Sciatic nerve (tissue), 2 donors: ENCODE data around the gene RASGRP3. TPM values are rescaled to one million over a fixed set of nuclear protein-coding genes. Genes with fewer than 3 reads are reported as not detected.
"Not testable (repeated sequence)": the region's sequence is repeated elsewhere in the genome, so short reads cannot be mapped to it uniquely, and the experiment has no call there.

ENCODE experiments used
- ATAC-seq: fragments of 200-7000 bp; cut with Tn5 transposase; one replicate; pipeline ENCODE4 v1.9.1; 2020; ENCODE audit warnings: mild to moderate bottlenecking, moderate library complexity
- DNase-seq: peaks from one replicate; pipeline ENCODE4 v3.0.0-alpha.2; 2020; ENCODE audit warnings: low spot score
- intact Hi-C: fragments of 100-400 bp; cut with DNase I; formaldehyde crosslinking; loops from one replicate; pipeline ENCODE4 v1.14.2; 2022
- total RNA-seq: library from RNA; stranded (reverse); fragmentation: NEBNext Ultra II Directional; extraction: Animal tissue kit (Norgen Biotek cat#: 25700); gene quantifications from one replicate; pipeline ENCODE4 v1.2.1, GENCODE V29; 2021
- donor health status: DM: no; HTN: no; CAD: no.
- donor health status: DM: no; HTN: no; CAD: no.

The RASGRP3 gene
- total RNA-seq, 1 donor from 2014 or later = 16.0 TPM

- no peak for ATAC-seq
These were observed 23.9 kb upstream of the RASGRP3 start for GRCh38 chr2:33452545-33452944.

DNA sequence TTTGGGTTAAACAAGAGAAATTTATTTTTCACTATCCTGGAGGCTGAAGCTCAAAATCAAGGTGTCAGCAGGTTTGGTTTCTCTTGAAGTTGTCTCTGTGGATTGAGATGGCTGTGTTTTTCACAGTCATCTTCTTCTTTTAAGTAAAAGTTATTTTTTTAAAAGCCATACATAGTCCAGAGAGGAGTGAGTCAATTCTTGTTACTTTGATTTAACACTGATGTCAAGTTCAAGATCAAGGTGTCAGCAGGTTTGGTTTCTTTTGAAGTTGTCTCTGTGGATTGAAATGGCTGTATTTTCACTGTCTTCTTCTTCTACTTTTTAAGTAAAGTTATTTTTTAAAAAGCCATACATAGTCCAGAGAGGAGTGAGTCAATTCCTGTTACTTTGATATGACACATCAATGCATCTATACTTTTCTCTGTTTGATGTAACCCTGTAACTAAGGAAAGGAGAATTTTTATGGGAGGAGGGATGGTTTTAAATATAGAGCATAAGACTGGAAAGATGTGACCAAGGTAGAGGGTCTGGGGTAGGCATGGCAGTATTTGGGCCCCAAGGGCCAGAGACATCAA, 22.5 kb upstream of the RASGRP3 start:
- intact Hi-C loops = no loop called here
- no peak for ATAC-seq

More at GRCh38 chr2:33452545-33452944, 23.9 kb upstream of the RASGRP3 start:
- no peak for DNase-seq
- intact Hi-C loops = no loop called here

DNA sequence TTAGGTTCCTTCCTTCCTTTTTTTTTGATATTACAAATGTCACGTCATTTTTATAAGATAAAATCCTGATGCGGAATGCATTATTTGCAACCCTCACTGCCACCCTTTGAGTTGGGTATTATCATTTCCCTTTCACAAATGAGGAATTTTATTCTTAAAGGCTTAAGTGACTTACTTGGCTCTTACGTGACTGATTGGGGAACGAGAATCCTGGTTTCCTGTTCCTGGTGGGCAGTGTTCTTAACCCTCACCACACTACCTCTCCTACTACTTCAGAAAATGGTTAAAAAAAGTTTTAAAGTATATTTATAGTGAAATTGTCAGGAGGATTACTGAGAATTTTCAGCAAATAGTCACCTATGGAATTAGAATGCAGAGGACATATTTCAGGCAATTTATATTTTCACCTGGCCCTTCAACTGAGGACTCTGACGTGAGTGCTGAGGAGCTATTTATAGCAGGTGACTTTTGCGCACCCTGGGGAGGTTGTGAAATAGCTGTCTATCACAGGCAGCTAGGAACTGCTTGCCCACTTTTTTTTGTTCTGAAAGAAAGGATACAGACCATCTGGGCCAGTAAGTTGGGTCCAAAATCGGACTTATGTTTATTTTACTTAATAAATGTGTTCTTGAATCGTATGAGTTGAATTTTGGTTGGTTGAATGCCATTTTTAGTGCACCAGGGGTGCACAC, 18.7 kb upstream of the RASGRP3 start:
- ATAC-seq (peak; percentile 74), DNase-seq (no peak)
- intact Hi-C loops = no loop called here

More for the DNA sequence above, 22.5 kb upstream of the RASGRP3 start:
- DNase-seq = no peak

GRCh38 chr2:33458248-33458819, 18.1 kb upstream of the RASGRP3 start:
- DNase-seq = no peak
- intact Hi-C loops = no loop called here
- no peak for ATAC-seq

DNA sequence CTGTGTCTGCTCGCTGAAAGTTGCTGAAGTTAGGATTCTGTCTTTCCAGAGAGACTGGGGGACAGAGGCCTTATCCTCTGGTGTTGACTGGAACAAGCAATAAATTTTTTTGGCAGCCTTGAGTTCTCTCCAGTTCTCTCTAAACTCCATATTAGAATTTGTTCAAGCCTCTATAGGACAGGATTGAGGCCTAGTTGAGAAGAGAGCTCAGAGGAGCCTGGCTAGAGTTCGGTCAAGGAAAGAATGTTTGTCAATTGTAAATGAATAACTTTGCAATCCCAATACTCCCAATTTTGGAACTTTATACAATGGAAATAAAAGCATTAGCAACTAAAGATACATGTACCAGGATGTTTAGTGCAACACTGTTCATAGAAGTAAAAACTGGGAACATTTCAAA, 16.7 kb upstream of the RASGRP3 start:
- intact Hi-C loops = no loop called here
- no peak for ATAC-seq
- DNase-seq = no peak

GRCh38 chr2:33462512-33462911, 13.9 kb upstream of the RASGRP3 start:
- DNase-seq, ATAC-seq, intact Hi-C loops: not testable (repeated sequence)

- no peak for ATAC-seq
- intact Hi-C loops = no loop called here
These were observed 9.0 kb upstream of the RASGRP3 start for GRCh38 chr2:33467413-33467812.

GRCh38 chr2:33469238-33469637, 7.2 kb upstream of the RASGRP3 start:
- ATAC-seq (no peak), DNase-seq (no peak)
- intact Hi-C loops = no loop called here

More at GRCh38 chr2:33467413-33467812, 9.0 kb upstream of the RASGRP3 start:
- no peak for DNase-seq

GRCh38 chr2:33475224-33476130, 972 bp upstream of the RASGRP3 start:
- DNase-seq (peak; percentile 88), ATAC-seq (peak; percentile 88)
- intact Hi-C loops = no loop called here

DNA sequence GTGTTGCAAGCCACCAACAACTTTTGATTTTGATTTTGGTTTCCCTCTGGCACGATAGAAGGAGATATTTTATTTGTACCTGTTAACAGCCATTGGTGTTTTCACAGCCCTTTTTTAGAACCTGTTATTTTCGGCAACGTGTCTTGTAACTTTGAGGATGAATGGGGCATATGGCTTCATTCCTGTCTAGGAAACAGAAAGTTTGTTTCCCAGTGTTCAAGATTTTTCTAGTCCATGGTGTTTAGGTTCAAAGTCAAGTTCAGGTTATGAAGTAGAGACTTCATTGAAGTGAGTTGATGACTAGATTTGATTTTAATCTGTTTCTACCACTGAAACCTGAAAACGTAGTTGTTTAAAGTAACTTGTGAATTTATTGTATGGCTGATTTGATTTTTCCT, 343 bp downstream of the RASGRP3 start:
- intact Hi-C loops = no loop called here
- ATAC-seq (no peak), DNase-seq (no peak)

DNA sequence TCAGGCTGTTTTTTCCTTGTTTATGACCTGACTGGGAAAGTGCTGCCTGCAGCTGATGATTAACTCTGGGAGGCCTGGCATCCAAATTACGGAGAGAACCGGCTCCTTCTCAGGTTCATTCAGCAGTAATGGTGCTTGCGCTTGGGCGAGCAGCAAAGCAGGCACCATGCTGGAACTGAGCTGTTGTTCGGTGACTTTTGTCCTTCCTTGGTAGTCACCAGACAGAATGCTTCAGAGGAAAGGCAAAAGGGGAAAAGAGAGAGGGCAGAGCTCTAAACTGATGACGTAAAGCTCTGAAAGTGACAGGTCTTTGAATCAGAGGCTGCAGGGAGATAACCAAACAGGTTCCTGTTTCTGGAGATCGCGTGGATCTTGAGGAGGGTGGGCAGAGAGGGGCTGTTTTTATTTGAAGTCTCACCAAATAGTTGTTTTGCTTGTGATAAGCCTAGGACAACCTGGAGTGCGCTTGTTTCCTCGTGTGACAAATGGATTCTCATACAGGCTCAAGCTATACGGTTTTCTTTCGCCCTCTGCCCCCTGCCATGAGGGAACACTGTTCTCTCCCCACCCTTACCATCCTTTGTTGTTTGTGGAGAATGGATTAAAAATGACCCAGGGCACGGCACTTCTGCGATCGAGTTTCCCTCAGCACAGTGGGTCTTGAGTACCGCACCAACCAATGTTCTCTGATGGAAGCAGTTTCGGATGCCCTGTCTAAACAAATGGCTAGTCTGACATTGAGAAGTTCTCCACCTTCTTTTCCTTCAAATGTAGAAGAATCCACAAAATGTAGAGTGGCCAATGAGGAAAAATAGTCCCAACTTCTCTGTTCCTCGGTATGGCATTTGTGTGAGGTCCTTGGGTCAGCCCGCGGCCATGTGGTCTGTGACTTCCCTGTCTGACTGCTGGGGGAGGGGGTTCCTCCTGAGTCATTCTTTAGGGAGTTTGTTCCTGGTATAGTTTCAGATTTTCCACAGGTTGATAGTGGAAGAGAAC, 1.3 kb downstream of the RASGRP3 start:
- no peak for DNase-seq
- intact Hi-C loops = no loop called here
- peak; percentile 5 for ATAC-seq

DNA sequence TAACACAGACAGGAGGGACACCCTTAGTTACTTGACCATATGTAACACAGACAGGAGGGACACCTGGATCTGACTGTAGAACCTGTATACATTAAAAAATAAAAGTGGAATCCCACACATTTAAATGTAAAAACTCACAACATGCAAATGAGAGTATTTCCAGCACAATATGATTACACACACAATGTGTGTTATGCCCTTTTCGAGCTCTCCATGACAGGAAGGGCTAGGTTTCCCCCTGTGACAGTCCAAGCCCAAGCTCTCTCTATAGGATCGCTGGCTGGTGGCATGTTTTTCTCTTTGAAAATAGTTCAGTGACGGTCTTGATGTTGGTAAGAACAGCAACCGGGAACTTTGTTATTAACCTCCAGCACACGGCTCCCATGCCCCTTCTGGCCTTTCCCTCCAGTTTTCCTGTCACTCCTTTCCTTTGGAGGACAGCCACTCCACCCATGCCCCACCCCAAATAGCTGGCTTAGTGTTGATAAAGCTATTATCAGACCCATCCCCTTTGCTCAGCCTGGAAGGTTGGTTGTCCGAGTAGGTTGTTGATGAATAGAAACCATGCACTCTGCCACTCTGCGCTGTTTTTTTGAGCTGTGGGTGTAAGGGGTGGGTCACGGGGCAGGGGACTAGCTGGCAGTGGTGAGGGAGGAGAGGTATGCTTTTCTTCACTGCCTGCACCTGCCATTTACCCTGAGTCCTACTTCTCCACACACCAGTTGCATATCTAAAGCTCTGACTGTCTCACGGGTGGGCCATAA, 2.7 kb downstream of the RASGRP3 start:
- intact Hi-C loops = no loop called here
- no peak for ATAC-seq
- no peak for DNase-seq

GRCh38 chr2:33482518-33482917, 6.1 kb downstream of the RASGRP3 start:
- no peak for ATAC-seq
- no peak for DNase-seq
- intact Hi-C loops = no loop called here

DNA sequence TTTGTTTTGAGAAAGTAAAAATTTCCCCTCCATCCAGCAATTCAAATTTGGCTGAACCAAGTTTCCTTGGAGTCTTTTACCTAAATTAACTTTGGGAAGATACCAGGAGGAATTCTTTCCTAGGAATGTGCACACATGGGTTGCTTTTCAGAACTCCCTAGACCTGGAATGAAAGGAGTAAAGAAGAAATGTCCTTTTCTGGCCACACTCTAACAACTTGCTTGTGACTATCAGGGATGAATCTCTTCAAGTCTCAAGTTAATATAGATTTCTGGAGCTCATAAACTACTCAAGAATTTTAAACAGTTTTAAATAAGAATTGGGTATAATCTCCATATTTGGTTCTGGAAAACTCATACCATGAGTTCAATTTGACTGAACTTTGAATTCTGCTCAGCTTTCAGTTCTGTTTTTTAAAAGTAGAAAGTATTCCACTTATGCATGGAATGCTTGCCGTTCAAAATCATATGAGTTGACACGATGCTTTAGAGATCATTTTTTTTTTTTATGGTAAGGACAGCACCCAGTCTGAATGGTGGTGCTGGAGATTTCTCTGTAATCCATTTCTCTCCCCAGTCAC, 7.7 kb downstream of the RASGRP3 start:
- intact Hi-C loops = no loop called here
- DNase-seq = no peak
- no peak for ATAC-seq

- ATAC-seq (no peak), DNase-seq (no peak)
- intact Hi-C loops = no loop called here
These were observed 8.6 kb downstream of the RASGRP3 start for GRCh38 chr2:33485051-33485450.

- ATAC-seq = no peak
- intact Hi-C loops = no loop called here
- DNase-seq = no peak
These were observed 10.1 kb downstream of the RASGRP3 start for GRCh38 chr2:33486544-33486943.

- ATAC-seq = no peak
- intact Hi-C loops = no loop called here
- DNase-seq = no peak
These were observed 11.8 kb downstream of the RASGRP3 start for GRCh38 chr2:33488178-33488690.
